ENCODE data around the gene XCR1. TPM values are rescaled to one million over a fixed set of nuclear protein-coding genes. Genes with fewer than 3 reads are reported as not detected.

XCR1 gene
- total and polyA plus RNA-seq, 2 donors from 2014 or later: 1.4 TPM; not detected in 1

GRCh38 chr3:45972534-45973402 lies 54.5 kb downstream of the XCR1 start:
- no peak for TF ChIP-seq CTCF (IDR thresholded peaks at IDR 0.05; ENCODE audit: borderline replicate concordance, extremely low read depth, insufficient read depth)
- FAIRE-seq (no peak), DNase-seq (no peak)
- Histone ChIP-seq H3K4me1 (ENCODE audit: control insufficient read depth in 2 of 3, insufficient read depth in 2 of 3, low read depth in 1 of 3, low read length in 3 of 3) (no peaks in the 10 kb centered on the region), H3K9ac (ENCODE audit: low read length in 3 of 3) (no peak overlapping the region), H3K4me3 (ENCODE audit: low read length in 3 of 3) (no peak overlapping the region), H3K27me3 (ENCODE audit: control insufficient read depth, insufficient read depth, low read length) (no peaks in the 10 kb centered on the region), H3K36me3 (ENCODE audit: control insufficient read depth in 2 of 3, insufficient read depth in 3 of 3, low read length in 3 of 3) (peaks cover 0 to 42% (median 24%) of the 10 kb centered on the region in 3 donors), H3K27ac (ENCODE audit: low read depth in 2 of 2, low read length in 2 of 2) (no peak overlapping the region), H3K9me3 (ENCODE audit: control insufficient read depth in 2 of 3, insufficient read depth in 1 of 3, low read length in 3 of 3) (no peaks in the 10 kb centered on the region)
- intact Hi-C loops (cut with DNase I): no loop called here

- FAIRE-seq (no peak), DNase-seq (no peak)
- Histone ChIP-seq H3K36me3 (ENCODE audit: control insufficient read depth in 2 of 3, insufficient read depth in 3 of 3, low read length in 3 of 3) (peaks cover 0 to 44% (median 22%) of the 10 kb centered on the region in 3 donors), H3K9me3 (ENCODE audit: control insufficient read depth in 2 of 3, insufficient read depth in 1 of 3, low read length in 3 of 3) (no peaks in the 10 kb centered on the region), H3K27ac (ENCODE audit: low read depth in 2 of 2, low read length in 2 of 2) (no peak overlapping the region), H3K9ac (ENCODE audit: low read length in 3 of 3) (no peak overlapping the region), H3K4me3 (ENCODE audit: low read length in 3 of 3) (no peak overlapping the region), H3K4me1 (ENCODE audit: control insufficient read depth in 2 of 3, insufficient read depth in 2 of 3, low read depth in 1 of 3, low read length in 3 of 3) (peaks cover 0 to 5% (median 0%) of the 10 kb centered on the region in 3 donors), H3K27me3 (ENCODE audit: control insufficient read depth, insufficient read depth, low read length) (no peaks in the 10 kb centered on the region)
- no peak for TF ChIP-seq CTCF (IDR thresholded peaks at IDR 0.05; ENCODE audit: borderline replicate concordance, extremely low read depth, insufficient read depth)
- intact Hi-C loops (cut with DNase I): no loop called here
These were observed 57.3 kb downstream of the XCR1 start for GRCh38 chr3:45969953-45970352.

- TF ChIP-seq CTCF (IDR thresholded peaks at IDR 0.05; ENCODE audit: borderline replicate concordance, extremely low read depth, insufficient read depth): no peak
- no peak overlapping the region for H3K9ac ChIP-seq (ENCODE audit: low read length in 3 of 3)
- DNase-seq (no peak), FAIRE-seq (no peak)
- no peaks in the 10 kb centered on the region for H3K9me3 ChIP-seq (ENCODE audit: control insufficient read depth in 2 of 3, insufficient read depth in 1 of 3, low read length in 3 of 3)
- H3K27ac ChIP-seq (ENCODE audit: low read depth in 2 of 2, low read length in 2 of 2): no peak overlapping the region
- H3K36me3 ChIP-seq (ENCODE audit: control insufficient read depth in 2 of 3, insufficient read depth in 3 of 3, low read length in 3 of 3): peaks cover 0 to 48% (median 25%) of the 10 kb centered on the region in 3 donors
- no peak overlapping the region for H3K4me3 ChIP-seq (ENCODE audit: low read length in 3 of 3)
- intact Hi-C loops (cut with DNase I): no loop called here
- H3K4me1 ChIP-seq (ENCODE audit: control insufficient read depth in 2 of 3, insufficient read depth in 2 of 3, low read depth in 1 of 3, low read length in 3 of 3): peaks cover 0 to 5% (median 0%) of the 10 kb centered on the region in 3 donors
- no peaks in the 10 kb centered on the region for H3K27me3 ChIP-seq (ENCODE audit: control insufficient read depth, insufficient read depth, low read length)
These were observed 58.2 kb downstream of the XCR1 start for GRCh38 chr3:45969116-45969515.
